Heart right ventricle (tissue), 16 donors: ENCODE results near the gene RNU7-1. TPM values are rescaled to one million over a fixed set of nuclear protein-coding genes. Genes with fewer than 3 reads are reported as not detected.

Source experiments
- ATAC-seq, 8 donors: fragments of 200-7000 bp; cut with Tn5 transposase; one replicate each; pipeline ENCODE4 v1.9.1; 2020; ENCODE audit warnings: mild to moderate bottlenecking in 8 of 8, moderate library complexity in 8 of 8, moderate number of reproducible peaks in 1 of 8
- DNase-seq, 2 donors: peaks; one replicate each; pipeline ENCODE4 v3.0.0-alpha.2; 2020
- H3K27ac ChIP-seq, 10 donors: fragments of 200-600 bp; sonication (generic) in 2 of 10; one replicate each; pipeline versions ENCODE4 v1.5.0 to v1.8.0; 2020 to 2022; ENCODE audit warnings: mild to moderate bottlenecking in 3 of 10
- H3K27me3 ChIP-seq, 7 donors: fragments of 200-600 bp; one replicate each; pipeline ENCODE4 v1.8.0; 2021 to 2022; ENCODE audit warnings: mild to moderate bottlenecking in 2 of 7
- H3K36me3 ChIP-seq, 9 donors: fragments of 200-600 bp; sonication (generic) in 1 of 9; one replicate each; pipeline versions ENCODE4 v1.5.0 to v1.8.0; 2020 to 2022; ENCODE audit warnings: mild to moderate bottlenecking in 2 of 9
- H3K4me1 ChIP-seq, 9 donors: fragments of 200-600 bp; sonication (generic) in 1 of 9; one replicate each; pipeline versions ENCODE4 v1.5.0 to v1.8.0; 2020 to 2022; ENCODE audit warnings: mild to moderate bottlenecking in 4 of 9
- H3K4me3 ChIP-seq, 10 donors: fragments of 200-600 bp; sonication (generic) in 2 of 10; one replicate each; pipeline versions ENCODE4 v1.5.0 to v1.8.0; 2020 to 2022; ENCODE audit warnings: mild to moderate bottlenecking in 7 of 10, moderate library complexity in 2 of 10
- H3K9me3 ChIP-seq, 11 donors: fragments of 200-600 bp in 10 of 11; sonication (generic) in 2 of 11; one replicate each; pipeline versions ENCODE4 v1.5.0 to v1.8.0; 2013 to 2022; ENCODE audit warnings: mild to moderate bottlenecking in 2 of 11, control low read depth in 1 of 11, moderate library complexity in 1 of 11
- WGBS, 2 donors: extraction: QIAGEN DNeasy Blood & Tissue Kit; methylation state at CpG; one replicate each; pipeline ENCODE4 v1.1.7; 2013; ENCODE audit warnings: inconsistent platforms in 1 of 2; 5-methylcytosine and 5-hydroxymethylcytosine counted together
- intact Hi-C, 10 donors: fragments of 100-400 bp; cut with DNase I; formaldehyde crosslinking; loops; one replicate each; pipeline versions ENCODE4 v1.11.1 to v1.14.2; 2022
- polyA plus RNA-seq, 2 donors: library from polyadenylated mRNA; stranded (reverse); fragments of 200-250 nt; gene quantifications; one replicate each; pipeline ENCODE4 v1.2.3, GENCODE V29; 2013
- total RNA-seq, 10 donors: library from RNA; stranded (reverse); fragmentation: NEBNext Ultra II Directional in 3 of 10; extraction: Animal tissue kit (Norgen Biotek cat#: 25700) in 3 of 10; gene quantifications; one replicate each; pipeline versions ENCODE4 v1.2.1 to v1.2.4, GENCODE V29; 2021 to 2023
- TF ChIP-seq, protein P1 (sequence below), 9 donors: fragments of 200-600 bp; sonication (generic) in 2 of 9; IDR thresholded peaks; one replicate each; pipeline versions ENCODE4 v1.5.0 to v1.8.0; 2021 to 2022; ENCODE audit warnings: antibody characterized with exemption in 9 of 9, mild to moderate bottlenecking in 5 of 9, moderate library complexity in 1 of 9
- donor health status: Arrhythmogenic right ventricular cardiomyopathy.
- donor health status: ischemic (EF 13 %, LVEDD 7.1; RV severe dilation, severe dysfunction).
- donor health status: healthy with polysubstance abuse.
- donor health status: DM: no; HTN: yes; CAD: no.
- donor health status: DM: no; HTN: no; CAD: no.
- donor health status: ischemic (EF 25% LVEDD 6.9; RV normal size, moderate dysfunction).
- donor health status: ischemic (EF 25% LVEDD 5.7; RV mildly dilated, moderate dysfunction).
- donor health status: healthy.
- donor health status: DM: yes; HTN: yes; CAD: no.
- donor health status: Ischemic cardiomyopathy.
- donor health status: ischemic (EF 35%, LVEDD 5.7; RV mildly dilated, moderate dysfunction).
- donor health status: nonischemic (EF 11% LVEDD 7.7; RV severe dilation, severe dysfunction).
- donor health status: DM: yes; HTN: yes; CAD: no.
- donor health status: PGD.
- donor health status: ischemic (EF 29% LVEDD 5.4; RV normal size, mild dysfunction).
- donor health status: nonischemic (EF 23%, LVEDD 6.1; RV moderate dilation, normal function).

The RNU7-1 gene
- total and polyA plus RNA-seq, 12 donors, result not detected

DNA sequence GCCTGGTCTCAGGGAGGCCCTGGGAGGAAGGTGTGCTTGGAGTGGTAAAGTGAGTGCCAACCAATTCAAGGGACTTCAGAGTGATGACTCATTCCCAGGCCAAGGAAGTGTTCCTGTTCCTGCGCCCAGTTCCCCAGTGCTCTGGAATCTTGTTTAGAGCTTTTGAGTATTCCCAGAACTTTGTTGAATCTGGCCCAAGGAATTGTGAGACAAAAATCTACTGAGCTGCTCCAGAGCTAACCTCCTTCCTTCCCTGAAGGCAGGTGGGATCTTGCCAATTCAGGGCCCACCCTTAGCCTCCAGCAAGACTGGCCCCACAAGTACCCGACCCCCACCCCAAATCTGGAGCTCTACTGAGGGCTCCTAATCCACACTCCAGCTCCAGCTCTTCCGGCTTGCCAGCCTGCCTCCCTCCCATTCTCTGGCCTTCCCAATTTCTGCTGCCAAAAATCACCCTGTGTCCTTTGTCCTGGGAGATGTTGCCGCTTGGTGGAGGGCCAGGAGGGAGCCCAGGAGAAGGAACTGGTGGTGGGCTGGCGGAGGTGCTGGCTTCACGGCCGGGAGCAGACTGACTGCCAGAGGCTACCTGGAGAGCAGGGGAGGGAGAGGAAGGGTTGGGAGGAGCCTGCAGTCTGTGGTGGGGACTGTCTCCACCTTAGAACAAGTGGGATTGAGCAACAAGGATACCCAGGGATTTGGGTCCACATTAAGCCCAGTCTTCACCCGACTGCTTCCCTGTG lies 17.9 kb upstream of the RNU7-1 start:
- TF ChIP-seq, protein P1, sequence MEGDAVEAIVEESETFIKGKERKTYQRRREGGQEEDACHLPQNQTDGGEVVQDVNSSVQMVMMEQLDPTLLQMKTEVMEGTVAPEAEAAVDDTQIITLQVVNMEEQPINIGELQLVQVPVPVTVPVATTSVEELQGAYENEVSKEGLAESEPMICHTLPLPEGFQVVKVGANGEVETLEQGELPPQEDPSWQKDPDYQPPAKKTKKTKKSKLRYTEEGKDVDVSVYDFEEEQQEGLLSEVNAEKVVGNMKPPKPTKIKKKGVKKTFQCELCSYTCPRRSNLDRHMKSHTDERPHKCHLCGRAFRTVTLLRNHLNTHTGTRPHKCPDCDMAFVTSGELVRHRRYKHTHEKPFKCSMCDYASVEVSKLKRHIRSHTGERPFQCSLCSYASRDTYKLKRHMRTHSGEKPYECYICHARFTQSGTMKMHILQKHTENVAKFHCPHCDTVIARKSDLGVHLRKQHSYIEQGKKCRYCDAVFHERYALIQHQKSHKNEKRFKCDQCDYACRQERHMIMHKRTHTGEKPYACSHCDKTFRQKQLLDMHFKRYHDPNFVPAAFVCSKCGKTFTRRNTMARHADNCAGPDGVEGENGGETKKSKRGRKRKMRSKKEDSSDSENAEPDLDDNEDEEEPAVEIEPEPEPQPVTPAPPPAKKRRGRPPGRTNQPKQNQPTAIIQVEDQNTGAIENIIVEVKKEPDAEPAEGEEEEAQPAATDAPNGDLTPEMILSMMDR (IDR thresholded peaks at IDR 0.05), result no peak
- Histone ChIP-seq H3K27me3 (peaks cover 0 to 5% (median 0%) of the 10 kb centered on the region in 7 donors), H3K27ac (peak overlapping the region; percentile 74 to 98 (median 96)), H3K9me3 (no peaks in the 10 kb centered on the region), H3K4me1 (peaks cover 25 to 70% (median 54%) of the 10 kb centered on the region in 9 donors), H3K4me3 (peak overlapping the region in 9 of 10 donors; percentile 69 to 97 (median 88)), H3K36me3 (peaks cover 0 to 15% (median 0%) of the 10 kb centered on the region in 9 donors)
- peak; percentile 24 to 66 (median 62) for ATAC-seq
- intact Hi-C loops, result loop anchor here in 2 of 10 donors (1.0 to 5.0 kb wide), 3 partner anchors 18 to 53 kb away; partner anchors contain the start of genes RNU7-1 (in 1 of the 2) and SPSB2 (in 1 of the 2)
- WGBS, 2 donors, result 7 to 11% methylated on average over 8 of the region's 8 CpGs
- peak; percentile 71 to 76 for DNase-seq

DNA sequence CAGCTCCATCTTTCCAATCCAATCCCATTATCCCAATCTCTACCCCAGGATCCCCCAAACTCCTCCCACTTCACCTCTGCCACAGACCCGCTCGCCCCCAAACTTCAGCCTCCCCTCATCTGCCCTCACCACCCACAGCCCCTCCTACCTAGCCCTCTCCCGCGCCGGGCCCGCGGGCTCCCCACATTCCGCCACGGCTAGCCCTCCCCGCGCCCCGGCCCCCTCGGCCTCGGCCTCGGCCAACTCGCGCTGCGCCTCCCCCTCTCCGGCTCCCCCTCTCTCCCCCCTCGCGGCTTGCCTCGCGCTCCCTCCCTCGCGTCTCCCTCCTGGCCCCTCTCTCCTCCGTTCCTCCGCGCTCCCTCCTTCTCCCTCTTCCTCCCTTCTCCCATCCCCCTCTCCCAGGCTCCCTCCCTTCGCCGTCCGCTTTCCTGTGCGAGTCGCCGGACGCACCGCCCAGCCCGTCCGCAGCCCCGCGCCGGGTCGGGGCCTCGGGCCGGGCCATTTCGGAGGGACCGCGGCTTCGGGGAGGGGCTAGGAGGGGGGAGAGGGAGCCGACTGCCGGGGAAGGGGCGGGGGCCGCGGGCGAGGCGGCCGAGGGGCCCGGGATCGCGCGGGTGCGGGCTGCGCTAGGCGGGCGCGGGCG lies 16.1 kb upstream of the RNU7-1 start, which contains the start of gene ATN1:
ATN1 (plus strand) TSS at position 581 of the 643 bp plus-strand sequence. CDS start 6,043 bp downstream, outside the sequence.
- Histone ChIP-seq H3K27ac (peak within 1 kb of the TSS; percentile 74 to 98 (median 96)), H3K4me1 (peaks cover 25 to 81% (median 65%) of the 10 kb centered on the region in 9 donors), H3K9me3 (no peaks in the 10 kb centered on the region), H3K27me3 (peaks cover 0 to 5% (median 0%) of the 10 kb centered on the region in 7 donors), H3K36me3 (peaks cover 0 to 13% (median 0%) of the 10 kb centered on the region in 9 donors), H3K4me3 (peak within 1 kb of the TSS; percentile 69 to 97 (median 88))
- 1% methylated on average over 45 to 65 of the region's 66 CpGs for WGBS, 2 donors
- peak; percentile 86 to 91 for DNase-seq
- TF ChIP-seq, protein P1 (IDR thresholded peaks at IDR 0.05), result no peak
- intact Hi-C loops, result loop anchor here in 1 of 10 donors (5.0 kb wide), 1 partner anchor 55 kb away; the partner anchor contains the start of gene SPSB2
- ATAC-seq, result peak; percentile 31 to 69 (median 52)

DNA sequence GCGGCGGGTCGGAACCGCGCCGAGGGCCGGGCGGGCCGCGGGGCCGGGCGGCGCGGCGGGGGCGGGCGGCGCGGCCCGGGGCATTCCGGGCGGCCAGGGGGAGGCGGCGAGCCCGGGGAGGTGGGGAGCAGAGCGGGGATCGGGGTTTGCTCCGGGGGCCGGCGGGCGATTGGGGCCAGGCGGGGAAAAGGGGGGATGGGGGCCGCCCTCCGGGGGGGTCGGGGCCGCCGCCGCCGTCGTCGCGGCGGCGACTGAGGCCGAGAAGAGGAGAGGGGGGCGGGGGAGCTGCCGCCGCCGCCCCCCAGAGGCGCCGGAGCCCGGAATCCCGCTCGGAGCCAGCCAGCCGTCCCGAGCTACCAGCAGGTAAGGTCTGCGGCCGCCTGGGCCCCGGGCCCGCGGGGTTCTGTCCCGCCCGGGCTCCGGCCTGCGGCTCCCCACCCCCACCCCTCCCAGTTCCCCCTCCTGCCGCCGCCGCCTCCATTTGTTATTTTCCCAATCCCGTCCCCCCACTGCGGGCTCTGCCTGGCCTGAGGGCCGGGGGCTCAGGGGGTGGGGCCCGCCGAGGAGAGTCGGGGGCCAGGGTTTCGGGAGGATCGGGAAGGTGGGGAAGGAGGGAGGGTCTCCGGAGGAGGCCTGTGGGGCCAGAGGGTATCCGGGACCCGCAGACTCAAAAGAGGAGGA lies 15.5 kb upstream of the RNU7-1 start:
- H3K27me3 ChIP-seq, result peaks cover 0 to 5% (median 0%) of the 10 kb centered on the region in 7 donors
- no peaks in the 10 kb centered on the region for H3K9me3 ChIP-seq
- peaks cover 28 to 83% (median 72%) of the 10 kb centered on the region in 9 donors for H3K4me1 ChIP-seq
- TF ChIP-seq, protein P1 (IDR thresholded peaks at IDR 0.05), result no peak
- peaks cover 0 to 15% (median 0%) of the 10 kb centered on the region in 9 donors for H3K36me3 ChIP-seq
- H3K4me3 ChIP-seq, result peak overlapping the region; percentile 69 to 97 (median 88)
- no peak for ATAC-seq
- 1% methylated on average over 34 to 76 of the region's 79 CpGs for WGBS, 2 donors
- peak overlapping the region; percentile 74 to 98 (median 96) for H3K27ac ChIP-seq
- intact Hi-C loops, result loop anchor here in 1 of 10 donors (5.0 kb wide), 1 partner anchor 56 kb away; the partner anchor contains the start of gene SPSB2
- DNase-seq, result no peak
